Neutrophil (primary cell): Measurements from ENCODE around the gene ARL6IP5.

Experiments used
- H3K27ac ChIP-seq: fragments of 200-600 bp; sonication (generic); 2 replicates; pipeline ENCODE4 v1.5.1; 2016; ENCODE audit warnings: mild to moderate bottlenecking, moderate library complexity
- H3K27me3 ChIP-seq: fragments of 200-600 bp; sonication (generic); 2 replicates; pipeline ENCODE4 v1.6.0; 2016; ENCODE audit warnings: mild to moderate bottlenecking
- H3K36me3 ChIP-seq: fragments of 200-600 bp; sonication (generic); 2 replicates; pipeline ENCODE4 v1.5.1; 2017
- H3K4me1 ChIP-seq, 2 experiments: fragments of 200-600 bp in 1 of 2; sonication (generic) in 1 of 2; 1 replicate in 1 of 2; 2 replicates in 1 of 2; pipeline versions ENCODE4 v1.5.1 to v1.6.1; 2013 to 2016; ENCODE audit warnings: low read depth in 1 of 2, low read length in 1 of 2, mild to moderate bottlenecking in 1 of 2, moderate library complexity in 1 of 2; ENCODE audit not compliant: control insufficient read depth in 1 of 2, insufficient read depth in 1 of 2
- H3K4me3 ChIP-seq, 2 experiments: fragments of 200-600 bp in 1 of 2; sonication (generic) in 1 of 2; 1 replicate in 1 of 2; 2 replicates in 1 of 2; pipeline ENCODE4 v1.5.1; 2013 to 2016; ENCODE audit warnings: low read depth in 1 of 2, low read length in 1 of 2, mild to moderate bottlenecking in 1 of 2, moderate library complexity in 1 of 2
- H3K9me3 ChIP-seq: fragments of 200-600 bp; sonication (generic); 2 replicates; pipeline ENCODE4 v1.5.1; 2016
- TF ChIP-seq, protein P1 (sequence below): fragments of 200-600 bp; sonication (generic); IDR thresholded peaks from 2 replicates; pipeline ENCODE4 v1.5.1; 2016; ENCODE audit warnings: antibody characterized with exemption

Gene ARL6IP5

DNA sequence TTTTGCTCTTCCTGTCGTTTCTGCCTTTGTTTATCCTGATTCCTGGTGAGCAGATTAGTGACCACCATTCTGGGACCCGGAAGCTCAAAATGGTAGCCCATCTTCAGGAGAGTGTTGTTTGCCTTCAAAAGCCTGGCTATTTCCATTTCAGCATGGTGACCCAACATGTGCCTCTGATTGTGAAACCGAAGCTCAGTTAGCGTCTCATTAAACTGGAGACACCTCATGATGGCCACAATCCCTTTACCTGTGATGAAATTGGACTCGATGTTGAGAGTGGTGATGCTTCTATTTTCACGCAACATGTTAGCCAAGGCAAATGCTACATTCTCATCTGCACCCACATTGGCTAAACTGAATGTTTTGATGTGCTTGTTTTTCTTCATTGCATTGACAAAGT lies 34.4 kb downstream of the ARL6IP5 start:
- Histone ChIP-seq H3K27me3 (no peaks in the 10 kb centered on the region), H3K4me1 (peaks cover 0 to 10% of the 10 kb centered on the region in 2 experiments), H3K27ac (no peak overlapping the region), H3K9me3 (no peaks in the 10 kb centered on the region), H3K36me3 (no peaks in the 10 kb centered on the region), H3K4me3 (no peak overlapping the region)
- TF ChIP-seq, protein P1, sequence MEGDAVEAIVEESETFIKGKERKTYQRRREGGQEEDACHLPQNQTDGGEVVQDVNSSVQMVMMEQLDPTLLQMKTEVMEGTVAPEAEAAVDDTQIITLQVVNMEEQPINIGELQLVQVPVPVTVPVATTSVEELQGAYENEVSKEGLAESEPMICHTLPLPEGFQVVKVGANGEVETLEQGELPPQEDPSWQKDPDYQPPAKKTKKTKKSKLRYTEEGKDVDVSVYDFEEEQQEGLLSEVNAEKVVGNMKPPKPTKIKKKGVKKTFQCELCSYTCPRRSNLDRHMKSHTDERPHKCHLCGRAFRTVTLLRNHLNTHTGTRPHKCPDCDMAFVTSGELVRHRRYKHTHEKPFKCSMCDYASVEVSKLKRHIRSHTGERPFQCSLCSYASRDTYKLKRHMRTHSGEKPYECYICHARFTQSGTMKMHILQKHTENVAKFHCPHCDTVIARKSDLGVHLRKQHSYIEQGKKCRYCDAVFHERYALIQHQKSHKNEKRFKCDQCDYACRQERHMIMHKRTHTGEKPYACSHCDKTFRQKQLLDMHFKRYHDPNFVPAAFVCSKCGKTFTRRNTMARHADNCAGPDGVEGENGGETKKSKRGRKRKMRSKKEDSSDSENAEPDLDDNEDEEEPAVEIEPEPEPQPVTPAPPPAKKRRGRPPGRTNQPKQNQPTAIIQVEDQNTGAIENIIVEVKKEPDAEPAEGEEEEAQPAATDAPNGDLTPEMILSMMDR = no peak

DNA sequence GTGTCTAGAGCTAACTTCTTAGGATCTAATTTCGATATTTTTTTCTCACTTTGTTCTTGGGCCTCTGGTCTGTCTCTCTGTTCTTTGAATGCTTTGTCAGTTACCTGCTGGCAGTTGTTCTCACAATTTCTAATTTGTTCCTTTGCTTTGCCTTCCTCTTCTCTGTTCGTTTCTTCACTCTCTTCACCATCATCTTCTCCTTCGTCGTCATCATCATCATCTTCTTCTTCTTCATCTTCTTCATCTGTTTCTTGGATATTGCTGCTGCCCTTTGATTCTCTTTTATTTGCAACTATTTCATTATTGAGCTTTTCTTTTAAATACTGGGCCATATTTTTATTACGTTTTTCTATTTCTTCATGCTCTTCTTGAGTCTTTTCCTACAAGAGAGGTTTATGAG lies 34.9 kb downstream of the ARL6IP5 start:
- TF ChIP-seq, protein P1 = no peak
- no peak overlapping the region for H3K4me3 ChIP-seq
- H3K36me3 ChIP-seq = no peaks in the 10 kb centered on the region
- no peaks in the 10 kb centered on the region for H3K27me3 ChIP-seq
- no peaks in the 10 kb centered on the region for H3K9me3 ChIP-seq
- no peak overlapping the region for H3K27ac ChIP-seq
- H3K4me1 ChIP-seq = peaks cover 0 to 10% of the 10 kb centered on the region in 2 experiments

DNA sequence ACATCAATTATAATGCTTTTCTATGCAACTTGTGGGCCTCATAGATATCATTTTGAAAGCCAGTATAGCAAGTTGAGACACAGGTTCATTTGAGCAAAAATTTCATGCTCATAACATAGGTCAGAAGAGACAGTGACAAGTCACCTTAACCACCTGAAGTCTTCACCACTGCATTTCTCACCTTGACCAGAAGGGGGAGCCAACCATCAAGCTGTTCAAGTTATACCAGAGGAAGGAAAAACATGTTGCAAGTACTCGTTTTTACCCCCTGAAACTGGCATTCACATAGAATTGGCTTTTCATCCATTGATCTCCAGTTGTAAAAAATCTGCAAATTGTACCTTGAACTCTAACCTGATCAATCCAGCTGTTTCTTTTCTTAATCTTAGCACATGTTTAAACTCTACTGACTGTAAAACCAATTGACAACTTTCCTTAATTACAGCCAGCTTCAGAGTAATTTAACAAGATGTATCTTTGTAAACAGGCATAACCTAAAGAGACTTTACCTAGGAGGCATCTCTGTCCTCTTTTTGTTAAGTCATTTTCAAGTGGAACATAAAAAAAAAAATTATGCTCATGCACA lies 36.2 kb downstream of the ARL6IP5 start:
- H3K4me3 ChIP-seq = no peak overlapping the region
- TF ChIP-seq, protein P1 = peak; percentile 91
- no peaks in the 10 kb centered on the region for H3K36me3 ChIP-seq
- H3K9me3 ChIP-seq = no peaks in the 10 kb centered on the region
- H3K27me3 ChIP-seq = no peaks in the 10 kb centered on the region
- peaks cover 0 to 10% of the 10 kb centered on the region in 2 experiments for H3K4me1 ChIP-seq
- H3K27ac ChIP-seq = no peak overlapping the region

DNA sequence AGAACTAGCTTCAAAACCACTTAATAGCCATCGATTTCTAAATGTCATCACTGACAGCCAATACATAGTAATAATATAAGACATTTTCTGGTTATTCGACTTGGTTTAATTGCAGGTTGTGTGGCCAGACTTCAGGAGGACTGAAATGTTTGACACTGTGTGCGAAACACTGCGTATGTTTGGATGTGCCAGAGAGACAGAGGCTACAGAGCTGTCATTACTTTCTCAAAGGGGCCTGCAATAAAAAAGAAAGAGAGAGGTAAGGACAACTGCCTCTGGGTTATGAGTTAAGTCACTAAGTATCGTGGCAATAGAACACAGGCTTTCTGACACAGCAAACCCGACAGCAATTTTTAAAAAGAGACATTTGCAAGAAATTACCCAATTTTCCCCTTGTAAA lies 36.8 kb downstream of the ARL6IP5 start:
- no peaks in the 10 kb centered on the region for H3K9me3 ChIP-seq
- no peak overlapping the region for H3K27ac ChIP-seq
- TF ChIP-seq, protein P1 = no peak
- H3K4me3 ChIP-seq = no peak overlapping the region
- H3K36me3 ChIP-seq = no peaks in the 10 kb centered on the region
- H3K27me3 ChIP-seq = no peaks in the 10 kb centered on the region
- H3K4me1 ChIP-seq = peaks cover 0 to 10% of the 10 kb centered on the region in 2 experiments

DNA sequence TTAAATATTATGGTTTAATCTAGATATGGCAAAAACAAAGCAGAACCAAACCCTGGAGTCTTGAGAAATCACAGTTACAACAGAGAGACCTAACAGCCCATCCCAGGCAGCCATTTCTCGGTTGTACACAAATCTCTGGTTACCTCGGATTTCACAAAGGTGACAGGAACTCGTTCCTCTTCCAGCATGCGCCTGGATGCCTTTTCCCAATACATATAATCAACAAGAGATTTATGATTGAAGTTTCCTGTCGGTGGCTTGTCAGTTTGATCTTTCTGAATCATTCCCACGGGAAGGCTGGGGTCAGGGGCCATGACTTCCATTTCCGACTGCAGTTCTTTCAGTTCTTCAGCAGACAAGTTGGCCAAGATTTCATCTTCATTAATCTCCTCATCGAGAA lies 37.2 kb downstream of the ARL6IP5 start:
- Histone ChIP-seq H3K36me3 (no peaks in the 10 kb centered on the region), H3K4me1 (peaks cover 0 to 14% of the 10 kb centered on the region in 2 experiments), H3K4me3 (no peak overlapping the region), H3K9me3 (no peaks in the 10 kb centered on the region), H3K27ac (no peak overlapping the region), H3K27me3 (no peaks in the 10 kb centered on the region)
- TF ChIP-seq, protein P1 = no peak

DNA sequence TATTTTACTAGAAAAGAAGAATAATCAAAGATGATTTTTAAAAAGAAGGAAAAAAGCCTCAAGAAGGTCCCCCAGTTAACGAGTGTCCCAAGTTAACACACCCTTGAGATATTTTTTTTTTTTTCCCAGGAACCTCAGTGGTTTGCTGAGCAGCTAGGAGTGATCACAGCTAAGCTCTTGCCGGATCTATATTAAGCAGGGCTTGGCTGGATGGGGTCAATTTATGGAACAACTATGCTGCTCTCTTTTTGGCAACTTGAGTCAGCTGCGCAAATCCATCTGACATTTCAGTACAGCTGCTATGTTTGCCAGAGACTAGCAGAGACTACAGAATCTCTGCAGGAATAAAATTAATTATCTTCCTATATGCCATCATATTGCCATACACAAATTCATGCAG lies 37.7 kb downstream of the ARL6IP5 start, which contains the start of gene LMOD3:
Gene LMOD3 (minus strand): TSS at position 193 of the 400 bp plus-strand sequence. CDS start 209 bp downstream, outside the sequence.
- Histone ChIP-seq H3K27ac (no peak within 1 kb of the TSS), H3K9me3 (no peaks in the 10 kb centered on the region), H3K4me1 (peaks cover 0 to 17% of the 10 kb centered on the region in 2 experiments), H3K36me3 (no peaks in the 10 kb centered on the region), H3K27me3 (no peaks in the 10 kb centered on the region), H3K4me3 (no peak within 1 kb of the TSS)
- TF ChIP-seq, protein P1 = no peak
